Measurements from ENCODE around the gene TCP1.

TCP1 gene

DNA sequence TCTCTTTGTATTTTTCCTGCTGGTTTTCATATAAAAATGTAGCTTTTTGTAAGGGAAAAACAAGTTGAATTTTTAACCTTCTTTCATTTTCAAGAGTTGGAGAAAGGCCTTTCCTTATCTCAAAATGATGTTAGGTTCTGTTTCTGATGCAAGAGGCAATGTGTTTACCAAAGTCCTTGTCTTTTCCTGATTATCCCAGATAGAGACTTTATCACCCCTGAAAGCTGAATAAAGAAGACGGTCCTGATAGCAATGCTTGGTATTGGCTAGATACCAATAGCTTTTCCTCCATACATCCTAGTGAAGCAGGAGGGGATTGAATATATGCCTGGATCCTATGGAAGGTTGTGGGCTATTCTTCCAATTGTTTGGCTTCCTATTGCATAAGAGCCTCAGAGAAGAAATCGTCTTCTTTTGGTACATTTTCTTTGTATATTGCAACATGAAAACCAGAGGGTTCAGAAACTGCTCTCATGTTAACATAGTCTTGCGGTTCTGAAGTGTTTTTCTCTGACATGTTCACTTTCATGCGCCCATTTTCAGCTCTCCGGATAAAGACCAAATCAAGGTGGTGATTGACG lies 16.1 kb upstream of the TCP1 start:
- 97% methylated on average over 5 of the region's 6 CpGs for WGBS

DNA sequence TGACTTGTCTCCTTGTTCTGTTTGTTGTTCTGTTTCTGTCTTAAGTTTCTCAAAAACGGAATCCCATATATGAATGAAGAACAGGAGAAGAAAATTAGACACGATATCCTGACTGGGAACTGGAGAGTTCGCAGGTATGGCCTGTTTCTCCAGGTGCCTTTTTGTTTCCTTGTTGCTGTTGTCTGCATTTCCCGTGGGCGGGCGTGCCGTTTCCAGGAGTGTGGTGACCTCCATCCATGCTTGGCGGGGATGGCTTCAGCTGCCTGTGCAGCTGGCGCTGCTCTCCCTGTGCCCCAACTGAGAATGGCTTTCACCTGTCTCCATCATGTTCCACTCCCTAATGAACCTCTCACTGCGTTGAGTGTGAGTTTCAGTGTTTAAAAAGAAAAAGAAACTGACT lies 15.1 kb upstream of the TCP1 start:
- Histone ChIP-seq H3K14ac (ENCODE audit: low read length in 2 of 2) (no peak overlapping the region), H2AFZ (ENCODE audit: low read depth, low read length) (no peak overlapping the region), H3K79me1 (replicated peaks; ENCODE audit: low read length, poor library complexity, severe bottlenecking) (no peaks in the 10 kb centered on the region), H3K4ac (ENCODE audit: low read depth in 1 of 2, low read length in 2 of 2) (no peak overlapping the region), H2BK5ac (ENCODE audit: low read depth, low read length, poor library complexity, severe bottlenecking) (no peak overlapping the region), H2BK15ac (ENCODE audit: low read depth, poor library complexity, severe bottlenecking) (no peak overlapping the region), H3K23ac (ENCODE audit: low read length in 2 of 2) (no peak overlapping the region), H4K91ac (ENCODE audit: low read length) (no peak overlapping the region), H3K4me2 (ENCODE audit: low read length, poor library complexity, severe bottlenecking) (no peak overlapping the region), H3K27ac (ENCODE audit: low read length, poor library complexity, severe bottlenecking) (no peak overlapping the region), H3K9ac (ENCODE audit: low read length) (no peak overlapping the region), H3K27me3 (ENCODE audit: control insufficient read depth in 1 of 2, insufficient read depth in 1 of 2, low read length in 2 of 2) (no peaks in the 10 kb centered on the region), H2AK5ac (ENCODE audit: low read length, severe bottlenecking) (no peak overlapping the region), H2BK12ac (ENCODE audit: low read length in 2 of 2) (no peak overlapping the region), H3K4me3 (ENCODE audit: insufficient read depth in 1 of 2, low read depth in 1 of 2, low read length in 2 of 2) (no peak overlapping the region), H2BK120ac (ENCODE audit: low read depth, low read length) (no peak overlapping the region), H3K36me3 (ENCODE audit: control insufficient read depth in 1 of 2, insufficient read depth in 2 of 2, low read depth in 1 of 2, low read length in 2 of 2) (peaks cover 5 to 11% of the 10 kb centered on the region in 2 experiments), H3K9me3 (ENCODE audit: control insufficient read depth, low read length) (no peaks in the 10 kb centered on the region), H3K4me1 (ENCODE audit: control insufficient read depth, insufficient read depth, low read depth, low read length) (peaks cover 1% of the 10 kb centered on the region), H4K8ac (ENCODE audit: low read length) (no peak overlapping the region), H3K18ac (ENCODE audit: low read depth in 1 of 2, low read length in 2 of 2) (no peak overlapping the region)
- DNase-seq: no peak
- WGBS: 96% methylated on average over 9 of the region's 10 CpGs

More for the DNA sequence above, 16.1 kb upstream of the TCP1 start:
- DNase-seq: no peak
- Histone ChIP-seq H3K27me3 (ENCODE audit: control insufficient read depth in 1 of 2, insufficient read depth in 1 of 2, low read length in 2 of 2) (no peaks in the 10 kb centered on the region), H3K23ac (ENCODE audit: low read length in 2 of 2) (no peak overlapping the region), H3K4ac (ENCODE audit: low read depth in 1 of 2, low read length in 2 of 2) (no peak overlapping the region), H2BK5ac (ENCODE audit: low read depth, low read length, poor library complexity, severe bottlenecking) (no peak overlapping the region), H3K9me3 (ENCODE audit: control insufficient read depth, low read length) (no peaks in the 10 kb centered on the region), H4K91ac (ENCODE audit: low read length) (no peak overlapping the region), H4K8ac (ENCODE audit: low read length) (no peak overlapping the region), H3K18ac (ENCODE audit: low read depth in 1 of 2, low read length in 2 of 2) (no peak overlapping the region), H3K4me2 (ENCODE audit: low read length, poor library complexity, severe bottlenecking) (no peak overlapping the region), H3K36me3 (ENCODE audit: control insufficient read depth in 1 of 2, insufficient read depth in 2 of 2, low read depth in 1 of 2, low read length in 2 of 2) (peaks cover 0 to under 1% of the 10 kb centered on the region in 2 experiments), H2AK5ac (ENCODE audit: low read length, severe bottlenecking) (no peak overlapping the region), H3K27ac (ENCODE audit: low read length, poor library complexity, severe bottlenecking) (no peak overlapping the region), H3K9ac (ENCODE audit: low read length) (no peak overlapping the region), H2BK12ac (ENCODE audit: low read length in 2 of 2) (no peak overlapping the region), H3K14ac (ENCODE audit: low read length in 2 of 2) (no peak overlapping the region), H2AFZ (ENCODE audit: low read depth, low read length) (no peak overlapping the region), H3K79me1 (replicated peaks; ENCODE audit: low read length, poor library complexity, severe bottlenecking) (no peaks in the 10 kb centered on the region), H3K4me3 (ENCODE audit: insufficient read depth in 1 of 2, low read depth in 1 of 2, low read length in 2 of 2) (no peak overlapping the region), H2BK120ac (ENCODE audit: low read depth, low read length) (no peak overlapping the region), H2BK15ac (ENCODE audit: low read depth, poor library complexity, severe bottlenecking) (no peak overlapping the region), H3K4me1 (ENCODE audit: control insufficient read depth, insufficient read depth, low read depth, low read length) (peaks cover 1% of the 10 kb centered on the region)

DNA sequence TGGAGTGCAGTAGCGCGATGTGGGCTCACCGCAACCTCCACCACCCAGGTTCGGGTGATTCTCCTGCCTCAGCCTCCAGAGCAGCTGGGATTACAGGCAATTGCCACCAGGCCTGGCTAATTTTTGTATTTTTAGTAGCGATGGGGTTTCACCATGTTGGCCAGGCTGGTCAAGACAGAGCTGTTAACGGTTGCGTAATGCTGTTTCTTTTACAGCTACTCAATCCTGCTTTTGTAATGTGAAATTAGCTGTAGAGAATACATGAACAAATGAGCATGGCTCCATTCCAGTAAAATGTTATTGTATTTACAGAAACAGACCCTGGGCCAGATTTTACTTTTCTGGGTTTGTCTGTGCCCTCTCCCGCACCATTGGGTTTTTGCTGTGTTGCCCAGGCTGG lies 12.5 kb upstream of the TCP1 start:
- H2BK15ac ChIP-seq (ENCODE audit: low read depth, poor library complexity, severe bottlenecking): no peak overlapping the region
- no peak overlapping the region for H4K91ac ChIP-seq (ENCODE audit: low read length)
- no peak for DNase-seq
- no peak overlapping the region for H4K8ac ChIP-seq (ENCODE audit: low read length)
- H3K4me2 ChIP-seq (ENCODE audit: low read length, poor library complexity, severe bottlenecking): no peak overlapping the region
- 95% methylated on average over 6 of the region's 8 CpGs for WGBS
- H2BK12ac ChIP-seq (ENCODE audit: low read length in 2 of 2): no peak overlapping the region
- H3K18ac ChIP-seq (ENCODE audit: low read depth in 1 of 2, low read length in 2 of 2): no peak overlapping the region
- no peak overlapping the region for H3K4me3 ChIP-seq (ENCODE audit: insufficient read depth in 1 of 2, low read depth in 1 of 2, low read length in 2 of 2)
- no peaks in the 10 kb centered on the region for H3K27me3 ChIP-seq (ENCODE audit: control insufficient read depth in 1 of 2, insufficient read depth in 1 of 2, low read length in 2 of 2)
- no peak overlapping the region for H2AFZ ChIP-seq (ENCODE audit: low read depth, low read length)
- no peak overlapping the region for H3K9ac ChIP-seq (ENCODE audit: low read length)
- peaks cover 14 to 31% of the 10 kb centered on the region in 2 experiments for H3K36me3 ChIP-seq (ENCODE audit: control insufficient read depth in 1 of 2, insufficient read depth in 2 of 2, low read depth in 1 of 2, low read length in 2 of 2)
- H3K4ac ChIP-seq (ENCODE audit: low read depth in 1 of 2, low read length in 2 of 2): no peak overlapping the region
- H3K27ac ChIP-seq (ENCODE audit: low read length, poor library complexity, severe bottlenecking): no peak overlapping the region
- no peaks in the 10 kb centered on the region for H3K9me3 ChIP-seq (ENCODE audit: control insufficient read depth, low read length)
- H2BK120ac ChIP-seq (ENCODE audit: low read depth, low read length): no peak overlapping the region
- peaks cover 3% of the 10 kb centered on the region for H3K79me1 ChIP-seq (replicated peaks; ENCODE audit: low read length, poor library complexity, severe bottlenecking)
- no peak overlapping the region for H2AK5ac ChIP-seq (ENCODE audit: low read length, severe bottlenecking)
- peaks cover 1% of the 10 kb centered on the region for H3K4me1 ChIP-seq (ENCODE audit: control insufficient read depth, insufficient read depth, low read depth, low read length)
- no peak overlapping the region for H2BK5ac ChIP-seq (ENCODE audit: low read depth, low read length, poor library complexity, severe bottlenecking)
- H3K23ac ChIP-seq (ENCODE audit: low read length in 2 of 2): no peak overlapping the region
- H3K14ac ChIP-seq (ENCODE audit: low read length in 2 of 2): no peak overlapping the region

DNA sequence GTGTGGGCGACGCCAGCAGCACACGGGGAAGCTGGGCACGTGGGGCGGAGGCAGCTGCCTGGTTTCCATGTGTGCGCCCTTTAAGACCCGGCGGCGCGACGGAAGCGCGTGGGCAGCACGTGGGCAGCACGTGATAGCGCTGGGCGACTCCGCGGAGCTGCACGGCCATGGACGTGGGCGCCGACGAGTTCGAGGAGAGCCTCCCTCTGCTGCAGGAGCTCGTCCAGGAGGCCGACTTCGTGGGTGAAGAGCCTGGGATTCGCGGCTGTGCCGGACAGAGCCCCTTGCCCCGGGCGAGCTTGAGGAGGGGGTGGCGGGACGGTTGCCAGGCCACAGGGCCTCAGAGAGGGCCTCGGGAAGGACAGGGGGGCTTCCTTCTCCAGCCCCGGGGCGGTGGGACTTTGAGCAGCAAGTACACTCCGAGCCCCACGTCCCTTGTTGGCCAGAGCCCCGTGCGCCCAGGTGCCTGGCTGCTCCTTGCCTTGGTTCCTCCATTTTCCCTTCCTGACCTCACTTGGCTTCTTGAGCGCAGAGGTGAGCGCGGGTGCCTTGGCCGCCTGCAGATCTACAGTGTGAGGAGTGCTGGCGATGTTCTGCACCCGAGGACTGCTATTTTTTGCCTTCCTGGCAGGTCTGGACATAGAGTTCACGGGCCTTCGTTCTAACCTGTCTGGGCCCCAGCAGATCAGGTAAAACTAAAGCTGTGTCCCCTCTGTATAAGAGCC lies 10.9 kb upstream of the TCP1 start, which contains the start of gene PNLDC1:
Gene PNLDC1 (plus strand): TSS at position 136 of the 725 bp plus-strand sequence. CDS start 32 bp downstream, at position 168.
- Histone ChIP-seq H3K14ac (ENCODE audit: low read length in 2 of 2) (no peak within 1 kb of the TSS), H3K23ac (ENCODE audit: low read length in 2 of 2) (no peak within 1 kb of the TSS), H2BK12ac (ENCODE audit: low read length in 2 of 2) (no peak within 1 kb of the TSS), H3K9me3 (ENCODE audit: control insufficient read depth, low read length) (no peaks in the 10 kb centered on the region), H3K27me3 (ENCODE audit: control insufficient read depth in 1 of 2, insufficient read depth in 1 of 2, low read length in 2 of 2) (no peaks in the 10 kb centered on the region), H3K9ac (ENCODE audit: low read length) (no peak within 1 kb of the TSS), H2BK15ac (ENCODE audit: low read depth, poor library complexity, severe bottlenecking) (no peak within 1 kb of the TSS), H3K4me1 (ENCODE audit: control insufficient read depth, insufficient read depth, low read depth, low read length) (no peaks in the 10 kb centered on the region), H3K27ac (ENCODE audit: low read length, poor library complexity, severe bottlenecking) (no peak within 1 kb of the TSS), H3K4me3 (ENCODE audit: insufficient read depth in 1 of 2, low read depth in 1 of 2, low read length in 2 of 2) (no peak within 1 kb of the TSS), H3K79me1 (replicated peaks; ENCODE audit: low read length, poor library complexity, severe bottlenecking) (peaks cover 5% of the 10 kb centered on the region), H2AK5ac (ENCODE audit: low read length, severe bottlenecking) (no peak within 1 kb of the TSS), H4K91ac (ENCODE audit: low read length) (peak within 1 kb of the TSS; percentile 28), H2AFZ (ENCODE audit: low read depth, low read length) (no peak within 1 kb of the TSS), H3K36me3 (ENCODE audit: control insufficient read depth in 1 of 2, insufficient read depth in 2 of 2, low read depth in 1 of 2, low read length in 2 of 2) (peaks cover 20 to 46% of the 10 kb centered on the region in 2 experiments), H3K4me2 (ENCODE audit: low read length, poor library complexity, severe bottlenecking) (no peak within 1 kb of the TSS), H2BK120ac (ENCODE audit: low read depth, low read length) (no peak within 1 kb of the TSS), H3K4ac (ENCODE audit: low read depth in 1 of 2, low read length in 2 of 2) (no peak within 1 kb of the TSS), H3K18ac (ENCODE audit: low read depth in 1 of 2, low read length in 2 of 2) (no peak within 1 kb of the TSS), H2BK5ac (ENCODE audit: low read depth, low read length, poor library complexity, severe bottlenecking) (no peak within 1 kb of the TSS), H4K8ac (ENCODE audit: low read length) (no peak within 1 kb of the TSS)
- no peak for DNase-seq
- WGBS: 95% methylated on average over 49 of the region's 50 CpGs

Data from mesenchymal stem cell (in vitro differentiated cells and primary cell).